GM12878 (cell line): ENCODE results near the gene TRUB1. TPM values are rescaled to one million over a fixed set of nuclear protein-coding genes. Genes with fewer than 3 reads are reported as not detected.

Experiments used
- NBN ChIP-seq: fragments of 450-650 bp; IDR thresholded peaks from 2 replicates; pipeline ENCODE4 v1.6.1; 2016
- SRF ChIP-seq, 2 experiments: IDR thresholded peaks; 2 replicates each; pipeline ENCODE4 v1.6.1; 2011; ENCODE audit warnings: low read depth in 2 of 2, low read length in 2 of 2, mild to moderate bottlenecking in 1 of 2, moderate library complexity in 1 of 2
- polyA plus RNA-seq, 11 experiments: library from polyadenylated mRNA; depleted of rRNA in 4 of 11; unstranded in 6 of 11; stranded (reverse) in 5 of 11; fragments of >200 nt; fragmentation: Nextera tagmentation in 4 of 11; fragmentation: Illumina TruSeq in 1 of 11; extraction: Ambion mirVana in 4 of 11; extraction: Trizol in 1 of 11; gene quantifications; 1 replicate in 1 of 11; 2 replicates in 10 of 11; pipeline versions ENCODE4 v1.2.1 to v1.2.3, GENCODE V29; 2011 to 2016; ENCODE audit warnings: inconsistent platforms in 2 of 11, missing spikeins in 2 of 11, low read depth in 1 of 11
- small RNA-seq: library from RNA; depleted of rRNA; stranded (forward); fragments of <200 nt; gene quantifications from one replicate; pipeline ENCODE3, GENCODE V24; 2014
- total RNA-seq, 4 experiments: library from RNA; depleted of rRNA in 3 of 4; stranded (reverse); fragments of >200 nt in 3 of 4; fragmentation: Illumina TruSeq in 1 of 4; extraction: Trizol in 1 of 4; gene quantifications; 2 replicates each; pipeline versions ENCODE4 v1.2.1 to v1.2.3, GENCODE V29; 2013 to 2021
- TF ChIP-seq, protein P1 (sequence below): fragments of 450-650 bp; IDR thresholded peaks from 2 replicates; pipeline ENCODE4 v1.6.1; 2017; ENCODE audit warnings: borderline replicate concordance

The TRUB1 gene
- total and polyA plus RNA-seq, 10 of the 15 experiments (the other 5 are each of a cell fraction or from before 2014, with no cell fraction given) = 8.1 to 24.0 (median 15.9) TPM

DNA sequence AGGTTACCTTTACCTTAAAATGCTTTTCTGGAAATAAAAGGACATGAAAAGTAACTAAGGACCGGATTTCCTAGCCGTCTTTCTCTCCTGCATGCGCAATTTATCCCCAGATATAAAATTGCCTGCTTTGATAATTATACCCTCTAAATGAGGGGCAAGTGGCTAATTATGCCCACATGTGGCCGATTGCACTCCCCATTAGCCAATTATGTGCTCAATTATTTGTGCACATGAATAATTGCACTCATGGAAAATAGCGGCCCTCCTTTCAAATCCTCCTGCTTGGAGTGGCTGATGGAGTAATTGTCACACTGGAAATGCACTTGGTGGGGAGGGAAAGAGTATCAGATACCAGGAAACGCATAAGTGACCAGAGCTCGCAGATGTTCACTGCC, 88.7 kb downstream of the TRUB1 start (continued):
- TF ChIP-seq NBN (no peak), SRF (IDR thresholded peaks at IDR 0.05; ENCODE audit: low read depth in 2 of 2, low read length in 2 of 2) (no peak)
- TF ChIP-seq, protein P1, sequence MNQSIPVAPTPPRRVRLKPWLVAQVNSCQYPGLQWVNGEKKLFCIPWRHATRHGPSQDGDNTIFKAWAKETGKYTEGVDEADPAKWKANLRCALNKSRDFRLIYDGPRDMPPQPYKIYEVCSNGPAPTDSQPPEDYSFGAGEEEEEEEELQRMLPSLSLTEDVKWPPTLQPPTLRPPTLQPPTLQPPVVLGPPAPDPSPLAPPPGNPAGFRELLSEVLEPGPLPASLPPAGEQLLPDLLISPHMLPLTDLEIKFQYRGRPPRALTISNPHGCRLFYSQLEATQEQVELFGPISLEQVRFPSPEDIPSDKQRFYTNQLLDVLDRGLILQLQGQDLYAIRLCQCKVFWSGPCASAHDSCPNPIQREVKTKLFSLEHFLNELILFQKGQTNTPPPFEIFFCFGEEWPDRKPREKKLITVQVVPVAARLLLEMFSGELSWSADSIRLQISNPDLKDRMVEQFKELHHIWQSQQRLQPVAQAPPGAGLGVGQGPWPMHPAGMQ = no peak

Small RNA genes lying within 50 kb of the gene (small RNA-seq; reads per million reads assigned to genes)
- gene RNU6-1121P = not detected

Other genes starting within 250 kb of the TRUB1 start
- gene FHIP2A, start 116.4 kb upstream of the TRUB1 start, total RNA-seq (2014; rRNA removed) = 10.2 and 14.0 TPM in 2 replicates
- 17.3 and 18.0 TPM in 2 replicates for gene FHIP2A, start 116.4 kb upstream of the TRUB1 start, total RNA-seq (2014; rRNA removed; fragmentation: Illumina TruSeq; extraction: Trizol)
- gene FHIP2A, start 116.4 kb upstream of the TRUB1 start, total RNA-seq (2021) = 26.6 and 30.4 TPM in 2 replicates
- 16.8 and 24.1 TPM in 2 replicates for gene FHIP2A, start 116.4 kb upstream of the TRUB1 start, polyA plus RNA-seq (2011; rRNA removed)
- gene FHIP2A, start 116.4 kb upstream of the TRUB1 start, polyA plus RNA-seq (2014; fragmentation: Illumina TruSeq; extraction: Trizol) = 18.0 and 21.6 TPM in 2 replicates
- 1 to 10 TPM; 6.8 to 9.2 TPM for gene FHIP2A, start 116.4 kb upstream of the TRUB1 start, polyA plus RNA-seq (2014; fragmentation: Nextera tagmentation; extraction: Ambion mirVana)
- 10.7 and 13.0 TPM in 2 replicates for gene FHIP2A, start 116.4 kb upstream of the TRUB1 start, polyA plus RNA-seq (2014; rRNA removed)
- 10 to 100 TPM; 20.7 to 26.5 TPM for gene FHIP2A, start 116.4 kb upstream of the TRUB1 start, polyA plus RNA-seq (2016; fragmentation: Nextera tagmentation; extraction: Ambion mirVana)
- gene ATRNL1, start 155.2 kb downstream of the TRUB1 start, total RNA-seq (2014; rRNA removed) = 0.90 and 1.5 TPM in 2 replicates
- gene ATRNL1, start 155.2 kb downstream of the TRUB1 start, total RNA-seq (2014; rRNA removed; fragmentation: Illumina TruSeq; extraction: Trizol) = 0.18 and 0.41 TPM in 2 replicates
- 0.49 and 1.5 TPM in 2 replicates for gene ATRNL1, start 155.2 kb downstream of the TRUB1 start, total RNA-seq (2021)
- gene ATRNL1, start 155.2 kb downstream of the TRUB1 start, polyA plus RNA-seq (2011; rRNA removed) = 0.10 and 0.48 TPM in 2 replicates
- gene ATRNL1, start 155.2 kb downstream of the TRUB1 start, polyA plus RNA-seq (2014; fragmentation: Illumina TruSeq; extraction: Trizol) = 0.22 and 0.38 TPM in 2 replicates
- gene ATRNL1, start 155.2 kb downstream of the TRUB1 start, polyA plus RNA-seq (2014; fragmentation: Nextera tagmentation; extraction: Ambion mirVana) = under 1 TPM; 0.03 to 0.20 TPM
- gene ATRNL1, start 155.2 kb downstream of the TRUB1 start, polyA plus RNA-seq (2014; rRNA removed) = 0.42 and 0.48 TPM in 2 replicates
- 1 to 10 TPM in 1 of 2 experiments, under 1 TPM in 1; 0.31 to 1.4 TPM for gene ATRNL1, start 155.2 kb downstream of the TRUB1 start, polyA plus RNA-seq (2016; fragmentation: Nextera tagmentation; extraction: Ambion mirVana)